Measurements from ENCODE around the gene TEAD4.

Gene TEAD4

DNA sequence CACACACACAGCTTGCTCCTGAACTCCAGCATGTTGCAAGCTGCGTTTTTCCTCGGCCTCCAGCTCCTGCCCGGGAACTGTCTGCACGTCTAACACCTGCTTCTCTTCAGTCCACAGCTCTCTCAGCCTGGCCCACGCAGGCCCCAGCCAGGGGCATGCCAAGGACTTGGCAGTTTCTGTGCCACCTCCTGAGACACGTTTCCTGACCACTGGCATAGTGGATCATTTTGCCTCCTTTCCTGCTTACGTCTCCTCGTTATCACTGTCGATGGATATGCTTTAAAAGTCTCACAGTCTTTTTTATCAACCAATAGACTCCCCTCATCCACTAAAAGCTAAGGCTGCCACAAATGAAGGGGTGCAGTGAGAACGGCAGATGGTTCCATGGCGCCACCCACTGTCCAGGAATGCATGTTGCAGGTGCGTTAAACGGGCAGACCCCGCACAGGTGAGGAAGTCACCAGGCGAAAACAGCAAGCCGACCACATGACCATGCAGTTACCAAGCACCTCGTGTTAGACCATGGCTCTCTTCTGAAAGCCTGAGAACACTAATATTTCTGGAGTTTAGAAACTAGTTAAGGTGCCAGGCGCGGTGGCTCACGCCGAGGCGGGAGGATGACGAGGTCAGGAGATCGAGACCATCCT, 14.7 kb upstream of the TEAD4 start:
- Mint-ChIP-seq H3K4me1 (ENCODE audit: low read depth) (no peaks in the 10 kb centered on the region), H3K9me3 (no peaks in the 10 kb centered on the region), H3K4me3 (no peak overlapping the region), H3K27me3 (peaks cover 16% of the 10 kb centered on the region), H3K27ac (no peak overlapping the region), H3K36me3 (ENCODE audit: low read depth) (peaks cover 15% of the 10 kb centered on the region)
- intact Hi-C loops (cut with micrococcal nuclease) = loop anchor here (2.0 to 5.0 kb wide), 2 partner anchors 60 to 92 kb away; no protein-coding TSS in a partner anchor

GRCh38 chr12:2949411-2949810, 9.8 kb upstream of the TEAD4 start:
- intact Hi-C loops (cut with micrococcal nuclease) = no loop called here
- Mint-ChIP-seq H3K27ac (no peak overlapping the region), H3K27me3 (peaks cover 17% of the 10 kb centered on the region), H3K4me3 (no peak overlapping the region), H3K4me1 (ENCODE audit: low read depth) (no peaks in the 10 kb centered on the region), H3K36me3 (ENCODE audit: low read depth) (no peaks in the 10 kb centered on the region), H3K9me3 (no peaks in the 10 kb centered on the region)

GRCh38 chr12:2955888-2956287, 3.3 kb upstream of the TEAD4 start:
- Mint-ChIP-seq H3K4me1 (ENCODE audit: low read depth) (peaks cover 16% of the 10 kb centered on the region), H3K36me3 (ENCODE audit: low read depth) (no peaks in the 10 kb centered on the region), H3K4me3 (no peak overlapping the region), H3K27me3 (peaks cover 47% of the 10 kb centered on the region), H3K9me3 (no peaks in the 10 kb centered on the region), H3K27ac (no peak overlapping the region)
- intact Hi-C loops (cut with micrococcal nuclease) = no loop called here

- Mint-ChIP-seq H3K4me1 (ENCODE audit: low read depth) (peaks cover 16% of the 10 kb centered on the region), H3K27ac (no peak overlapping the region), H3K4me3 (no peak overlapping the region), H3K27me3 (peaks cover 63% of the 10 kb centered on the region), H3K36me3 (ENCODE audit: low read depth) (no peaks in the 10 kb centered on the region), H3K9me3 (no peaks in the 10 kb centered on the region)
- intact Hi-C loops (cut with micrococcal nuclease) = no loop called here
Measured at GRCh38 chr12:2957816-2958431, 1.3 kb upstream of the TEAD4 start.

GRCh38 chr12:2958432-2959191, 585 bp upstream of the TEAD4 start:
- H3K36me3 Mint-ChIP-seq (ENCODE audit: low read depth) = no peaks in the 10 kb centered on the region
- H3K9me3 Mint-ChIP-seq = no peaks in the 10 kb centered on the region
- intact Hi-C loops (cut with micrococcal nuclease) = no loop called here
- peaks cover 70% of the 10 kb centered on the region for H3K27me3 Mint-ChIP-seq
- no peak overlapping the region for H3K27ac Mint-ChIP-seq
- peaks cover 16% of the 10 kb centered on the region for H3K4me1 Mint-ChIP-seq (ENCODE audit: low read depth)
- peak overlapping the region; percentile 55 for H3K4me3 Mint-ChIP-seq

DNA sequence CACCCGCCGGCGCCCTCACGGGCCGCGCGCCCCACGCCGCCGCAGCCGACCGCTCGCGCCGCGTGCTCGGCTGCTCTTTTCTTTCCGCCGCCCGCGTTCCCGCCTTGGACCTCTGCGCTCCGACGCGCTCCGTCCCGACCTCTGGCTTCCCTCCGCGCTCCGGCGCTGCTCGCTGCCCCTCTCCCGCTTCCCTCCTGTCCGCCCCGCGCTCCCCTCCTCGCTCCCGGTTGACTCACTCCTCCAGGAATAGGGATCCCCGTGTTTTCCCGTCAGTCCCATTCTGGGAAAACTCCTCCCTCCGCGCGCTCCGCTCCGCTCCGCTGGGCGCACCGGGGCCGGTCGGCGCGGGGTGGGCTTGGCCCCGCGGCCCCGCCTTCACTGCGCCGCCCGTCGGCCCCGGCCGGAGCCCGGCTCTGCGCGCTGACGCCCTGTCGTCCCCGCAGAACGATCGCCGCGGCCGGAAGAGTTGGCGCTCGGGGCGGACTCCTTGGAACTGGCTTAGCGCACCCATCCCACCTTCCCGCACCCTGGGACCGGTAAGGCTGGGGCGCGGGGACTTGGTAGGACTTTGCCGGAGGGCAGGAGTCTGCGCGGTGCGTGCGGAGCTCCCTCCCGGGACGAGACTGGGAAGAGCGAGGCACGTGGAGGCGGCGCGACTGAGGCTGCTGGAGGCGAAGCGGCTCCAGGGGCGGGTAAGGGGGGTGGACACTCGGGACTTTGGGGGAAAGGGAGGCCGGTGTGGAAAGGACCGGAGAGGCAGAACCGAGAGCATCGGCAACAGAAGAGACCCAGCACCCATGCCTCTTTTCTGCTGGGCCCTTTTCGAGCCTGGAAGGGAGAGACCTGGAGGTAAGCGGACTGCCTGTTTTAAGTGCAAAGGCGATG, 550 bp downstream of the TEAD4 start:
- intact Hi-C loops (cut with micrococcal nuclease) = no loop called here
- Mint-ChIP-seq H3K27ac (no peak overlapping the region), H3K4me3 (peak overlapping the region; percentile 54), H3K27me3 (peaks cover 77% of the 10 kb centered on the region), H3K36me3 (ENCODE audit: low read depth) (no peaks in the 10 kb centered on the region), H3K9me3 (no peaks in the 10 kb centered on the region), H3K4me1 (ENCODE audit: low read depth) (peaks cover 16% of the 10 kb centered on the region)

DNA sequence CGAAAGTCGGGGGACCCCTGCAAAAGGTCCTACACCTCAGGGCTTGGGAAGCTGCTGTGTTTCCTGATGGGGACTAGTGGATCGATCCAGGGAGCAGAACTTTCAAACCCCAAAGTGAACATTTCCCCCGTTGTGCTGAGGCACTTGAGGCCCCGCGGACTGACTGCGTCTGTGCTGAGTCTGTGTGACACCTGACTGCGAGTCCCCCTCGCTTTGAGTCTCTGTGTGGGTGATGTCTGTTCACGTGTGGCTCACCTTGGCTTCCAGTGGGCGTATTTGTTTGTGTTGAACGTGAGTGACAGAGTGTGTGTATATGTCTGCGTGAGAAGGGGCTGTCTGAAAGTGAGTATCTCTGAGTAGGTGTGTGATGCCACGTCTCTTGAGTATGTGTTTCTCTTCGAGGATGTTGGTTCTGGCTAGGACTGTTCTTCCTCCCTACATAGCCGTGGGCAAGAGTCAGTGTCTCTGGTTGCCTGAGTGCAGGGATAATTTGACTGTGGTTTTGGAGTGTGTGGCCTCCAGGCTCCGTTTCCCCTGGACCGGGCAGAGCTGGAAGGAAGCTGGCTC, 1.3 kb downstream of the TEAD4 start:
- Mint-ChIP-seq H3K27me3 (peaks cover 76% of the 10 kb centered on the region), H3K36me3 (ENCODE audit: low read depth) (no peaks in the 10 kb centered on the region), H3K9me3 (no peaks in the 10 kb centered on the region), H3K4me3 (no peak overlapping the region), H3K4me1 (ENCODE audit: low read depth) (peaks cover 16% of the 10 kb centered on the region), H3K27ac (no peak overlapping the region)
- intact Hi-C loops (cut with micrococcal nuclease) = no loop called here

- intact Hi-C loops (cut with micrococcal nuclease) = no loop called here
- Mint-ChIP-seq H3K27ac (no peak overlapping the region), H3K4me1 (ENCODE audit: low read depth) (peaks cover 16% of the 10 kb centered on the region), H3K27me3 (peaks cover 74% of the 10 kb centered on the region), H3K4me3 (no peak overlapping the region), H3K9me3 (no peaks in the 10 kb centered on the region), H3K36me3 (ENCODE audit: low read depth) (no peaks in the 10 kb centered on the region)
Measured at GRCh38 chr12:2960996-2961616, 1.9 kb downstream of the TEAD4 start.

GRCh38 chr12:2961705-2962104, 2.5 kb downstream of the TEAD4 start:
- H3K27ac Mint-ChIP-seq = no peak overlapping the region
- peaks cover 68% of the 10 kb centered on the region for H3K27me3 Mint-ChIP-seq
- H3K36me3 Mint-ChIP-seq (ENCODE audit: low read depth) = no peaks in the 10 kb centered on the region
- H3K4me1 Mint-ChIP-seq (ENCODE audit: low read depth) = peaks cover 16% of the 10 kb centered on the region
- no peak overlapping the region for H3K4me3 Mint-ChIP-seq
- intact Hi-C loops (cut with micrococcal nuclease) = no loop called here
- no peaks in the 10 kb centered on the region for H3K9me3 Mint-ChIP-seq

DNA sequence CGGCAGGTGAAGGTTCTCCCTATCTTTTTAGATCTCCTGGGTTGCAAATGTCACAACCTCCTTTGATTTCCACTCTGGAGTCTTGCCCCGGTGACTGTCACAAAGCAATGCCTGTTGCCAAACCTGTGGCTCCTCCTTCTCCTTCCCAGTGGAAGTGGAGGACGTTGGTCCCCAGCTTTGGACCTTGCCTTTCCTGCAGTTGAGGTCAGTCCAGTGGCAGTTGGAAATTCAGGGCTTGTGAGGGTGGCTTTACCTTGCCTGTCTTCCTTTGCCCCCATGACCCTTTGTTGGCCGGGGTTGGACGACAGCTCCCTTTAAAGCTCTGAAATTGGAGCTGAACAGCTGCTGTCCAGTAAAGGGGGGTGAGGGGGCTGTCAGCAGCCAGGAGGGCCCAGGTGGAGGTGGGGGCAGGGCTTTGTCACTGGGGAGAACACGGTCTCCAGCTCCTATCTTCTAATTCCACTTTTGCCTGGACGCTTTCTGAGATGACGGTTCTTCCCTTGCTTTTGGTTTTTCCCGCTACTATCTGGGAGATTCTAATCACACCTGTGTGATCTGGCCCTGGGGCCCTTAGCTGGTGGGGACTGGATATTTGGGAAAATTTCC, 4.1 kb downstream of the TEAD4 start:
- Mint-ChIP-seq H3K27ac (no peak overlapping the region), H3K27me3 (peaks cover 53% of the 10 kb centered on the region), H3K4me3 (no peak overlapping the region), H3K4me1 (ENCODE audit: low read depth) (peaks cover 16% of the 10 kb centered on the region), H3K36me3 (ENCODE audit: low read depth) (no peaks in the 10 kb centered on the region), H3K9me3 (no peaks in the 10 kb centered on the region)
- intact Hi-C loops (cut with micrococcal nuclease) = no loop called here

DNA sequence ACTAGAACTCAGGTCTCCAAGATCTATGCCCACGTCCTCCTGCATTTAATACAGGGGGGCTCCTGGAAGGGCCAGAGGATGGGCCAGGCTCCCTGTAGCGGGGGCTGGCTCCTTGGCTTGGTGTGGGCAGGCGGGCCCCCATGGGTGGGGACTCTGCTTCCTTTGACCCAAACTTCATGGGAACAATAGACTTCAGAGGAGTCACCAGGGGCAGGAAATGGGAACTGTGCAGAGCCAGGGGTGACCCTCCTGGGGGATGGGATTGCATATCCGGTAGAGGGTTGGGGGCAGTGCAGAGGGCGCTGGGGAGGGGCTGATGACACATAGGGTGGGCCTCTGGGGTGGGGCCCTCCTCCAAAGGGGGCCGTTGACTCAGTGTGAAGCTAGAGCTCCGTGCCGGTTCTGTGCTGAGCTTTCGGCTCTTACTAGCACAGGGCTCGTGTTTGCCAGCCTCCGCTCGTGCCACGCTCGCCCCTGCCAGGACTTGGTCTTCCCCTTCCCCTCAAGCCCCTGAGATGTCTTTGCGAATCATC, 4.6 kb downstream of the TEAD4 start:
- H3K4me1 Mint-ChIP-seq (ENCODE audit: low read depth) = peaks cover 11% of the 10 kb centered on the region
- H3K27me3 Mint-ChIP-seq = peaks cover 48% of the 10 kb centered on the region
- no peak overlapping the region for H3K27ac Mint-ChIP-seq
- no peaks in the 10 kb centered on the region for H3K36me3 Mint-ChIP-seq (ENCODE audit: low read depth)
- no peaks in the 10 kb centered on the region for H3K9me3 Mint-ChIP-seq
- intact Hi-C loops (cut with micrococcal nuclease) = no loop called here
- no peak overlapping the region for H3K4me3 Mint-ChIP-seq

- Mint-ChIP-seq H3K9me3 (no peaks in the 10 kb centered on the region), H3K27me3 (peaks cover 23% of the 10 kb centered on the region), H3K27ac (no peak overlapping the region), H3K4me3 (no peak overlapping the region), H3K4me1 (ENCODE audit: low read depth) (peaks cover 4% of the 10 kb centered on the region), H3K36me3 (ENCODE audit: low read depth) (no peaks in the 10 kb centered on the region)
- intact Hi-C loops (cut with micrococcal nuclease) = no loop called here
Measured at GRCh38 chr12:2967651-2968050, 8.5 kb downstream of the TEAD4 start.

- H3K36me3 Mint-ChIP-seq (ENCODE audit: low read depth) = no peaks in the 10 kb centered on the region
- H3K4me1 Mint-ChIP-seq (ENCODE audit: low read depth) = peaks cover 4% of the 10 kb centered on the region
- H3K27me3 Mint-ChIP-seq = peaks cover 5% of the 10 kb centered on the region
- no peak overlapping the region for H3K4me3 Mint-ChIP-seq
- no peak overlapping the region for H3K27ac Mint-ChIP-seq
- intact Hi-C loops (cut with micrococcal nuclease) = no loop called here
- no peaks in the 10 kb centered on the region for H3K9me3 Mint-ChIP-seq
Measured at GRCh38 chr12:2970744-2971143, 11.5 kb downstream of the TEAD4 start.

Measured in dendritic cell treated with granulocyte-macrophage colony-stimulating factor and Interleukin-4, amounts not matched to agents 40 ng/mL and 50 ng/mL, for 4 days (primary cell).